GM15510 (cell line): ENCODE measurements around the gene TMPRSS5.

Source experiments
- POLR2A ChIP-seq: IDR thresholded peaks from 3 replicates; pipeline ENCODE4 v1.6.1; 2011; ENCODE audit warnings: borderline replicate concordance; ENCODE audit not compliant: insufficient read length; ENCODE audit errors: extremely low read depth

Gene TMPRSS5

GRCh38 chr11:113681282-113681681 is 24.8 kb downstream of the TMPRSS5 start:
- no peak for TF ChIP-seq POLR2A

- TF ChIP-seq POLR2A = no peak
Measured at GRCh38 chr11:113677685-113678084, 28.4 kb downstream of the TMPRSS5 start.

GRCh38 chr11:113675565-113675964 is 30.5 kb downstream of the TMPRSS5 start:
- no peak for TF ChIP-seq POLR2A

GRCh38 chr11:113675003-113675561 is 31.0 kb downstream of the TMPRSS5 start:
- no peak for TF ChIP-seq POLR2A

- TF ChIP-seq POLR2A = no peak
Measured at GRCh38 chr11:113674397-113674685, 31.8 kb downstream of the TMPRSS5 start.

GRCh38 chr11:113673550-113674396 is 32.3 kb downstream of the TMPRSS5 start:
- no peak for TF ChIP-seq POLR2A

- no peak for TF ChIP-seq POLR2A
Measured at GRCh38 chr11:113670831-113671215, 35.3 kb downstream of the TMPRSS5 start.

GRCh38 chr11:113670149-113670830 is 35.8 kb downstream of the TMPRSS5 start:
- no peak for TF ChIP-seq POLR2A

- TF ChIP-seq POLR2A = no peak
Measured at GRCh38 chr11:113668255-113668654, 37.9 kb downstream of the TMPRSS5 start.

- TF ChIP-seq POLR2A = no peak
Measured at GRCh38 chr11:113667801-113668200, 38.3 kb downstream of the TMPRSS5 start.

GRCh38 chr11:113666584-113666983 is 39.5 kb downstream of the TMPRSS5 start:
- TF ChIP-seq POLR2A = no peak

GRCh38 chr11:113664981-113665710 is 41.0 kb downstream of the TMPRSS5 start:
- no peak for TF ChIP-seq POLR2A

GRCh38 chr11:113664069-113664980 is 41.8 kb downstream of the TMPRSS5 start:
- TF ChIP-seq POLR2A = no peak

- no peak for TF ChIP-seq POLR2A
Measured at GRCh38 chr11:113663567-113663966, 42.5 kb downstream of the TMPRSS5 start.
